D341Med (cell line): ENCODE measurements around the gene SLC5A2.
A peak's percentile ranks its signal among the peaks of the same experiment; 100 is the strongest.
"Not testable (repeated sequence)": the region's sequence is repeated elsewhere in the genome, so short reads cannot be mapped to it uniquely, and the experiment has no call there.

Source experiments
- DNase-seq: peaks from one replicate; pipeline ENCODE4 v3.0.0; 2012; ENCODE audit warnings: low spot score

Gene SLC5A2

DNA sequence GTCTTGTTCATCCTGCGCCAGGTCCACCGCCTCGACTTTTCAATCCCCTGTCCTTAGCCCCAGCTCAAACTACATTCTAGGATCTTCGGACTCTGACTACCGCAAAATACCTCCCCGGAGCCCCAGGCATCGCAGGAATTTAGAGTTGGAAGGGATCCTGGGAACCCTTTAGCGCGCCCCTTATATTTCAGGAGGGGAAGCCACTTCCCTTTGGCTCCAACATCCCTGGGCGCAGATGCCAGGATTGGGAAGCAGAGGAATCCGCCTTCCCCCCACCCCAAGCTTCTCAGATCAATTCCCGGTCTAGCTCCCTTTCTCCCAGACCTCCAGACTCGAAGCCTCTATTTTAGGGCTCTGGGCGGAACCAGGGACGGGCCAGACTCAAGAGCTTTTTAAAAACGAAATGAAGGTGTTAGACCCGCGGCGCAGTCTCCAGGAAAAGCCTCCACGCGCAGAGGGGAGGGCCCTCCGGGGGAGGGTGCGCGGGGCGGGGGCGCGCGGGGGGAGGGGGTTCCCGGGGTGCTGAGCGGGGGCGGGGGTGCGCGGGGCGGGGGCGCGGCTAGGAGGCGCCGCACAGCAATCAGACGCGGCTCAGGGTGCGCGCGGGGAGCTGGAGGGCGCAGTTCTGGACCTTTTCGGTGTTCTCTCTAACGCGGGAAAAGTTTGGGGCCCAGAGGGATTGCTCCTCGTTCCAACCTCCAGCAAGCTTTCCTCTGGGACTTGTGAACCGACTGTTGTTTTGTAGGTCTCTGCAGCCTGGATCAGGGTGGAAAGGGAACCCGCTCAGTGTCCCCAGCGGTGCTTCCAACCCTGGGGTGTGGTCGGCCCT is 46.4 kb downstream of the SLC5A2 start:
- no peak for DNase-seq

DNA sequence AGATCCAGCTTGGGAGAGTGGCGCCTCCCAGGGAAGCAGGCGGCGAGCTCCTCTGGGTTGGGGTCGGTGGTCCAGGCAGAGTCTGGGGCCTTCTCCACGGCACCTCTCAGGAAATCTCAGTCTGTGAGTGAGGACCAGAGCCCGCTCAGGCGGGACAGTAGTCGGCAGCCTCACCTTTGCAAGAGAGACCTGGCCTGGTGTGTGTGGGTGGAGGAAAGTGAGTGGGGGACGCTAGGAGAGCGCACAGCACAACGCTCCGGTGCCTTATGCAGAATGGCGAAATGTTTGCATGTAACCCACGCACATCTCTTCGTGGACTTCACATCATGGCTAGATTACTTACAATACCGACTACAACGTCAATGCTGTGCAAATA is 47.0 kb downstream of the SLC5A2 start:
- DNase-seq = no peak

GRCh38 chr16:31530405-31530804 is 47.5 kb downstream of the SLC5A2 start:
- no peak for DNase-seq

DNA sequence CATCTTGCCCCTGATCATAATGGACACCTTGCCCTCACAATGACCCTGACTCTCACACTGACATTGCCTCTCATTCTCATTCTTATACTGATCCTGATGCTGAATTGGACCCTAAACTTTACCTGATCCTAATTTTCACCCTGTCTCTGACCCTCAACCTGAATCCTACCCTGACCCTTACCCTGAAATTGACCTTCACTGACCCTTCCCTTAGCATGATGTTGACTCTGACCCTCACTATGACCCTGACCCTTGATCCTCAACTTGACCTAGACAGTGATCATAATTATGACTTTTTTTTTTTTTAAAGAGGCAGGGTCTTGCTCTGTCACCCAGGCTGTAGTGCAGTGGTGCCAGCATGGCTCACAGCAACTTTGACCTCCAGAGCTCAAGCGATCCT is 48.2 kb downstream of the SLC5A2 start:
- no peak for DNase-seq

DNA sequence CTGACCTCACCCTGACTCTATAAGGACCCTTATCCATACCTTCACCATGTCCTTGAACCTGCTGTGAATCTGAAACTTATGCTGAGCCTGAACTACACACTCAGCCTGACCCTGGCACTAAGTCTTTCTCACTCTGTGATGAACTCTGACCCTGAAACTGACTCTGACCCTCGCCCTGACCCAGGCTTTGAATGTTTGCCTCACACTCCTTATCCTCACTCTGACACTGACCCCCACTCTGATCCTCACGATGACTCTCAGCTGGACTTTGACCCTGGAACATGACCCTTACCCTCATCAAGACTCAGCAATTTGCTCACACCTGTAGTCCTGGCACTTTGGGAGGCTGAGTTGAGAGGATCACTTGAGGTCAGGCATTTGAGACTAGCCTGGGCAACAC is 49.2 kb downstream of the SLC5A2 start:
- no peak for DNase-seq

DNA sequence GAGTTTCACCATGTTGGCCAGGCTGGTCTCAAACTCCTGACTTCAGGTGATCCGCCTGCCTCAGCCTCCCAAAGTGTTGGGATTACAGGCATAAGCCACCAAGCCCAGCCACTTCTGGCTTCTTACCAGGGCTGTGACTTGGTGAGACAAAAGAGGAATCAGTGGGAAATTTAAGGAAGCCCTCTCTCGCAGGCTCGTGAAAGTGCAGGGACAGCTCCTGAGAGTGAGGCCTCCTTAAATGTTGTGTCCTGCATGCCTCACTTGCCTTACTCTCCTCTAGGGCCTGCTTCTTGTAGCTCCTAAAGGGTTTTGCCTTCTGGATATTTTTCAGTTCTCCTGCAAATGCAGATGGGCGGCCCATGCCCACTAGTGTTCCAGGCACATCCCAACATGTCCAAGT is 50.0 kb downstream of the SLC5A2 start:
- no peak for DNase-seq

GRCh38 chr16:31535737-31536136 is 52.8 kb downstream of the SLC5A2 start:
- no peak for DNase-seq

- no peak for DNase-seq
Observed at GRCh38 chr16:31536804-31537361, 54.0 kb downstream of the SLC5A2 start.

DNA sequence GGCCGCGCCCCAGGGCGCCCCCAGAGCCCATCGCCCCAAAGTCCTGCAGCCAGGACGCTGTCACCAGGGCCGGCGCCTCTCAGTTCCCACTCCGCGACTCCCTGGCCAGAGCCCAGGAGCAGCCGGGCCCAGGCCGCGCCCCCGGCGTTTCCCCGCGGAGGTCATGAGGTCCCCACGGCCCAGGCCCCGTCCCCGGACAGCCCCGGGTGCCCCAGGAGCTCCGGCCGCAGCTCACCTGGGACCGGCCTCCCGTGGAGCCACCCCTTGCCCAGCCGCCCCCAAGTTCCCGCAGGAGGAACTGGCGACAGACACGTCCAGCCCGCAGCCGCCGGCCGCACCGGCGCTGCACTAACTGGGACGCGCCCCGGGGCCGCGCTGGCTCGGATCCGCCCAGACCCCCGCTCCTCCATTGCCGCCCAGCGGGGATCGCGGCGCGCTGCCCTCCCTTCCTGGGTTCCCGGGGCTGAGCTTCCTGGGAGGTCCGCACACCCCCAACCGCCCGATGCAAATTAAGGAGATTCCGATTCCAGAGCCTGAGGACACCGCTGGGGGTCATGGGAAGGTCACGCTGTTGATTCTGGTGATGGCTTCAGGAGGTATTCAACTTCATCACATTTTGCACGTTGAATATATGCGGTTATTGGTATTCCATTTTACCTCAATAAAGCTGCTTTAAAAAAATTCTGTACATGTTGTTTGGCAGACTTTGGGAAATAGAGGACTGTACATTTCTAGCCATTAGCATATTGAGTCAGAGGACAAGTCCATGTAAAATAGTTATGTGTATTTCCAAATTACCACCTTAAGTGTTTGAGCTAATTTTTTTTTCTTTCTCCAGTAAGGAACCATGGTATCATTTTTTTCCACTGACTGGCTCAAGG is 54.7 kb downstream of the SLC5A2 start:
- DNase-seq = peak; percentile 37

DNA sequence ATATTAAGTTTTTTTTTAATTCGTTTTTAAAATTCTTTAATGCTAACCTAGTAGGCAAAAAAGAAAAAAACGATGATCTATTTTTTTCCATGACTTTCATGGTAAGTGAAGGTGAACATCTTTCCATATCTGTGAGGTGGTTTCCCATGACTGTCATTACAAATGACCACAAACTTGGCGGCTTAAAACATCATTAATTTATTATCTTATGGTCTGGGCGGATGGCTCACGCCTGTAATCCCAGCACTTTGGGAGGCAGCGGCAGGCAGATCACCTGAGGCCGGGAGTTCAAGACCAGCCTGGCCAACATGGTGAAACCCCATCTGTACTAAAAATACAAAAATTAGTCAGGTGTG is 55.3 kb downstream of the SLC5A2 start:
- not testable (repeated sequence) for DNase-seq

GRCh38 chr16:31539762-31540161 is 56.8 kb downstream of the SLC5A2 start:
- DNase-seq = not testable (repeated sequence)
